Cardiac fibroblast (primary cell): ENCODE measurements around the gene CPVL.

ENCODE experiments used
- DNase-seq, 2 donors: peaks; one replicate each; pipeline versions ENCODE4 v3.0.0 to v3.0.0-alpha.2; 2010; ENCODE audit warnings: low read depth in 2 of 2
- H3K4me3 ChIP-seq, 2 donors: replicated peaks in 1 of 2; 1 replicate in 1 of 2; 2 replicates in 1 of 2; pipeline ENCODE4 v1.5.1; 2011; ENCODE audit warnings: low read depth in 2 of 2, low read length in 2 of 2, mild to moderate bottlenecking in 2 of 2, moderate library complexity in 1 of 2
- TF ChIP-seq, protein P1 (sequence below): IDR thresholded peaks from one replicate; pipeline ENCODE4 v1.5.1; 2011; ENCODE audit warnings: low read depth, mild to moderate bottlenecking, low read length, inconsistent platforms

CPVL gene

DNA sequence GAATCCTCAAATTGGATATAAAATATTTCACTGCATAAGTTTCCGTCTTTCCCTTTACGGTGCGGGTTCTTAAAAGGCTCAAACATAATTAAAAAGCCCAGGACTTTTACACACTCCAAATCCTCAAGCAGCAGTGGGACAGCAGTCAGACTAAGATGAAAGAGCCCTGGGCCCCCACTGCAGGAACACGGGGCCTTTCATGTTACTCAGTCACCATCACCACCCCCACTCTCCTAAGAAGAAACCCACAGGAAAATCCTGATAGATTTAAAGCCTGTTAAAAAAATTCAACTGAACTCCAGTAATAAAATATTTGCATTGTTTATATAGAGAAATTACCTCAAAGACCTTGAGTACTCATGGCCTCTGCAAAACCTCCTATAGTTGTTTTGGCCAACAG is 114.2 kb downstream of the CPVL start:
- no peak for DNase-seq
- no peak overlapping the region for H3K4me3 ChIP-seq
- TF ChIP-seq, protein P1, sequence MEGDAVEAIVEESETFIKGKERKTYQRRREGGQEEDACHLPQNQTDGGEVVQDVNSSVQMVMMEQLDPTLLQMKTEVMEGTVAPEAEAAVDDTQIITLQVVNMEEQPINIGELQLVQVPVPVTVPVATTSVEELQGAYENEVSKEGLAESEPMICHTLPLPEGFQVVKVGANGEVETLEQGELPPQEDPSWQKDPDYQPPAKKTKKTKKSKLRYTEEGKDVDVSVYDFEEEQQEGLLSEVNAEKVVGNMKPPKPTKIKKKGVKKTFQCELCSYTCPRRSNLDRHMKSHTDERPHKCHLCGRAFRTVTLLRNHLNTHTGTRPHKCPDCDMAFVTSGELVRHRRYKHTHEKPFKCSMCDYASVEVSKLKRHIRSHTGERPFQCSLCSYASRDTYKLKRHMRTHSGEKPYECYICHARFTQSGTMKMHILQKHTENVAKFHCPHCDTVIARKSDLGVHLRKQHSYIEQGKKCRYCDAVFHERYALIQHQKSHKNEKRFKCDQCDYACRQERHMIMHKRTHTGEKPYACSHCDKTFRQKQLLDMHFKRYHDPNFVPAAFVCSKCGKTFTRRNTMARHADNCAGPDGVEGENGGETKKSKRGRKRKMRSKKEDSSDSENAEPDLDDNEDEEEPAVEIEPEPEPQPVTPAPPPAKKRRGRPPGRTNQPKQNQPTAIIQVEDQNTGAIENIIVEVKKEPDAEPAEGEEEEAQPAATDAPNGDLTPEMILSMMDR: no peak

DNA sequence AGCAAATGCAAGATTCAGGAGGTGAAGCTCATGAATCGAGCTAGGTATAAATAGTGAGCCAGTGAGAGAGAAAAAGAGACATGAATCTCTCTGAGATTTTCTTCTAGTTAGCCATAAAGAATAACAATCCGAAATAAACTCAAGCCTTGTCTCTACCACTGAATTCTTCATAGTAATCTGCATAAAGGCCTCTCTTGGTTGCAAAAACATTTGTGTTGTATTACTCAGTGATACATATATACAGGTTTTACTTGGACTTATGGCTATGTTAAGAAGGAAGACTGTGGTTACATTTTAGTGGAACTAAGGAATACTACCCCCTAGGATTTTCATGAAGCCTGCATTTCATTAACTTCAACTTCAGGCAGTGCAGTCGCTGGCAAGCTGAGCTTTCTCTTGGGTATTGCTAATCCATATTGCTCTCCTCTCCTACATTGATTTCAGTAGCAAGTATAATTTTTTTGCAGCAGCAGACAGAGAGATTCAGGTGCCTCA is 115.5 kb downstream of the CPVL start:
- DNase-seq: no peak
- no peak overlapping the region for H3K4me3 ChIP-seq
- TF ChIP-seq, protein P1: no peak

DNA sequence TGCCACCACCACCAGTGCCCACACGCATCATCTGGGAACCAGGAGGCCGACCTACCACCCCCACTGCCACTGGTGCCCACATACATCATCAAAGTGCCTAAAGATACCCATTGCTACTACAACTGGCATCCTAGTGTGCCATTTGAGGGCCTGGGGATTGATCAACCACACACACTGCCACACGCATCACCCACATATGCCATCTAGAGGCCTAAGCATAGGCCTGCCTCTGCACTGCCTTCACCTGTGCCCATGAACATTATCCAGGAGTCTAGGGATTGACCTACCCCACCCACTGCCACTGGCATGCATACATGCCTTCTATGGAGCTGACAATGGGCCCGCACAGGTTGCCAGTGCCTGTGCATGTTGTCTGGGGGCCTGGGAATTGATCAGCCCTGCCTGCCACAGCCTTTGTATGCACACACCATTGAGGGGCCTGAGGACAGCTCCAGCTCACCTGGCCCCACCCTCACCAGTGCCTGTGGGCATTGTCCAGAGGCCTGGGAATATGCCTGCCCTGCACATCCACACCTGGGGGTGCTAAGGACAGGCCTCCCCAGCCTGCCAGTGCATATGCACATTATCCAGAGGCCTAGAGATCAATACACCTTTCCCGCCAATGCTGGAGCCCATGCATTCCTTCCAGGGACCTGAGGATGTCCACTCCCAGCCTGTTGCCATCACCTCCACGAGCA is 123.9 kb downstream of the CPVL start:
- no peak overlapping the region for H3K4me3 ChIP-seq
- no peak for DNase-seq
- TF ChIP-seq, protein P1: no peak

DNA sequence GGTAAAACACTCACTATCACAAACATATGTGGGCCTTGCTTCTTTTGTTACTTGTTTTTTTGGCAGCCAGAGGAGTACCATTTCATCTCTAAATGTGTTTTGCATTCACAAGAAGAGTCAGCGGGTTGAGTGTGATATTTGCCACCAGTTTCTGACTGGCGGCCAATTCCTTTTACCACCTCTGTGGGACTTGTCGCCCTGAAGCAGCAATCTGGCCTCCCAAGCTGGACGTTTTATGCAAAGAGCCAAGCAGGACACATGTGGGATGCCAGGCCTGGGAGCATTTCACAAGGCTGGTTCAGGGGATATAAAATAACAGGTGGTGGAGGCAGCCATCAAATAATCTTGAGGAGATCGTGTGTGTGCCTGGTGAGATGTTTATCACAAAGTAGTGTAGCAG is 126.4 kb downstream of the CPVL start:
- no peak for DNase-seq
- TF ChIP-seq, protein P1: no peak
- no peak overlapping the region for H3K4me3 ChIP-seq

DNA sequence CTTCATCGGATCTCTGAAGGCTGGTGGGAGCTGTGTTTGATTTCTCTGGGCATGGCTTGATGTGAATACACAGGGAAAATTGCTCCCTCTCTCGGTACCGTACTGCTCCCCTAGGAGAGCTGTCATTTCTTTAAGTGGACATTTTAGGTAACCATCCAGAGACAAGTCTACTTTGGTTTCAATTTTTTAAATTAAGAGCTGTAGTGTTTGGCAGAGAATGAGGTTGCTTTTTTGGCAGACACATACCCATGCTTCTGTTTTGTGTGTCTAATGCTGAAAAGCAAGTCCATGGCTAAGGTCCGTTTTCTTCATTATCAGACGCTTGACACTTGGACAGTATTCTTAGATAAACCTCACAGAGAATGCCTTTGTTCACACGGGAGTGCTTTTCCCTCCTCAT is 127.0 kb downstream of the CPVL start:
- no peak overlapping the region for H3K4me3 ChIP-seq
- DNase-seq: peak; percentile 13 to 40
- TF ChIP-seq, protein P1: peak; percentile 13

DNA sequence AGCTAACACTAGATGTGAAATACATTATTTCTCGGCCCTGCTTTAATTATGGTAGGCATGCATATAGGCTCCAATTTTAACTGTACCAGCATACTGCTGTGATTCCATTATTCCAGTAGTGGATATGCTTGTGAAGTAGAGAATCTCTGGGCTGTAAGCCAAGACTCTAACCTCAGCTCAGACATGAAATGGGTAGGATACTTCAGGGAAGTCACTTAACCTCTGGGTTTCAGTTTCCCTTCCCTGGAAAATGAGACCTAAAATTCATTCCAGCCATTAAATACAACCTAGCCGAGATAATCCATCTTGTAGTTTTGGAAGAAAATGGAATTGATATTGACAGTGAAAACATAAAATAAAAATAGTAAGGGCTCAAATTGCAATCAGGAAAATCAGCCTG is 128.6 kb downstream of the CPVL start:
- H3K4me3 ChIP-seq: no peak overlapping the region
- TF ChIP-seq, protein P1: no peak
- DNase-seq: peak; percentile 8 to 64

DNA sequence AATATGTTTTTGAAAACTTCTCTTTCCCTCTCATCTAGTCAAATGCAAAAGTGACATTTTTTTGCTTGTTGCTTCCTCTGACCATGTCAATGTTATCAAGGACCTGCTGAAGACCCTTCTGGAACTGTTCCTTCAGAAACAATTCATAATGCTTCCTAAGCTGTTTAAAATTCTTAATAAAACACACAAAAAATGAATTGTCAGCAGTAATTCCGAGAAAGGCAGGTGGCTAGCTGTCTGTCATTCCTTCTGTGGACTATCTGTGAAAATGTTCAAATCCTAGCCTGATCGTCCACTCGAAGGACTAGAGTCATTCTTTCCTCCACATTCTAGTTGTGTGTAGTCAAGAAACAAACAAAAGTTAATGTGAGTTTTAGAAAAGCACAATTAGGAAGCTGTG is 131.6 kb downstream of the CPVL start:
- DNase-seq: no peak
- TF ChIP-seq, protein P1: no peak
- H3K4me3 ChIP-seq: no peak overlapping the region
